Left renal cortex interstitium (tissue), 4 donors: ENCODE data around the gene SPSB1. TPM values are rescaled to one million over a fixed set of nuclear protein-coding genes. Genes with fewer than 3 reads are reported as not detected.

Experiments
- DNase-seq, 4 donors: peaks; one replicate each; pipeline ENCODE4 v3.0.0-alpha.2; 2013; ENCODE audit warnings: low read depth in 4 of 4, low spot score in 2 of 4, missing footprints in 1 of 4
- polyA plus RNA-seq, 4 donors: library from polyadenylated mRNA; unstranded; fragments of 120-200 nt; gene quantifications; one replicate each; pipeline ENCODE4 v1.2.1, GENCODE V29; 2013; ENCODE audit not compliant: insufficient read length in 4 of 4

The SPSB1 gene
- polyA plus RNA-seq, 4 donors = 11.0 to 14.0 (median 11.4) TPM

GRCh38 chr1:9413071-9413876 is 120.6 kb downstream of the SPSB1 start:
- DNase-seq = peak in 1 of 4 donors; percentile 59

GRCh38 chr1:9413877-9414213 is 121.2 kb downstream of the SPSB1 start:
- DNase-seq = no peak

- DNase-seq = no peak
These were observed 123.8 kb downstream of the SPSB1 start for GRCh38 chr1:9416506-9416905.

- DNase-seq = no peak
These were observed 124.3 kb downstream of the SPSB1 start for GRCh38 chr1:9416918-9417500.

GRCh38 chr1:9417695-9418094 is 125.0 kb downstream of the SPSB1 start:
- DNase-seq = no peak

- DNase-seq = no peak
These were observed 126.2 kb downstream of the SPSB1 start for GRCh38 chr1:9418851-9419250.

Other genes starting within 250 kb of the SPSB1 start
- 1 to 10 TPM in 2 of 4 donors, under 1 TPM in 2; 0.60 to 1.1 (median 0.90) TPM for gene SLC2A5, start 223.3 kb upstream of the SPSB1 start, polyA plus RNA-seq
- 1 to 10 TPM; 1.3 to 3.0 (median 1.4) TPM for gene GPR157, start 163.8 kb upstream of the SPSB1 start, polyA plus RNA-seq
- 10 to 100 TPM; 34.9 to 45.8 (median 41.5) TPM for gene H6PD, start 58.1 kb upstream of the SPSB1 start, polyA plus RNA-seq
- 1 to 10 TPM; 4.2 to 5.2 (median 4.3) TPM for gene SLC25A33, start 246.6 kb downstream of the SPSB1 start, polyA plus RNA-seq